Measurements from ENCODE around the gene FALEC.

- TF ChIP-seq CTCF (IDR thresholded peaks at IDR 0.05) (no peak), REST (IDR thresholded peaks at IDR 0.05; ENCODE audit: insufficient read depth in 1 of 2, low read depth in 2 of 2, low read length in 1 of 2) (no peak), POLR2AphosphoS5 (IDR thresholded peaks at IDR 0.05; ENCODE audit: low read depth, low read length) (no peak), TCF7L2 (IDR thresholded peaks at IDR 0.05; ENCODE audit: low read depth, low read length) (no peak)
These were observed 20.1 kb downstream of the FALEC start for GRCh38 chr1:150535511-150536287.
